Ishikawa (cell line): ENCODE results near the gene SMKR1.

ENCODE experiments used
- CEBPB ChIP-seq: IDR thresholded peaks from 2 replicates; pipeline ENCODE4 v1.6.1; 2012
- CREB1 ChIP-seq: IDR thresholded peaks from 2 replicates; pipeline ENCODE4 v1.6.1; 2012; ENCODE audit warnings: low read depth
- EGR1 ChIP-seq: IDR thresholded peaks from 2 replicates; pipeline ENCODE4 v1.6.1; 2012
- EP300 ChIP-seq: IDR thresholded peaks from 2 replicates; pipeline ENCODE4 v1.6.1; 2012; ENCODE audit warnings: borderline replicate concordance
- FOXM1 ChIP-seq: IDR thresholded peaks from 2 replicates; pipeline ENCODE4 v1.6.1; 2012; ENCODE audit warnings: low read depth, borderline replicate concordance
- NFIC ChIP-seq: IDR thresholded peaks from 2 replicates; pipeline ENCODE4 v1.6.1; 2012
- RAD21 ChIP-seq: IDR thresholded peaks from 2 replicates; pipeline ENCODE4 v1.6.1; 2012; ENCODE audit warnings: low read depth
- TAF1 ChIP-seq: IDR thresholded peaks from 2 replicates; pipeline ENCODE4 v1.6.1; 2012; ENCODE audit warnings: low read depth, mild to moderate bottlenecking
- TCF12 ChIP-seq: IDR thresholded peaks from 2 replicates; pipeline ENCODE4 v1.6.1; 2012; ENCODE audit warnings: low read depth
- TEAD4 ChIP-seq: IDR thresholded peaks from 2 replicates; pipeline ENCODE4 v1.6.1; 2012
- YY1 ChIP-seq: IDR thresholded peaks from 2 replicates; pipeline ENCODE4 v1.6.1; 2012; ENCODE audit warnings: low read depth
- ZBTB7A ChIP-seq: IDR thresholded peaks from 2 replicates; pipeline ENCODE4 v1.6.1; 2012; ENCODE audit warnings: low read depth
- TF ChIP-seq, protein P1 (sequence below): IDR thresholded peaks from 2 replicates; pipeline ENCODE4 v1.6.1; 2012
- TF ChIP-seq, protein P2 (sequence below): IDR thresholded peaks from 2 replicates; pipeline ENCODE4 v1.6.1; 2012
- TF ChIP-seq, protein P3 (sequence below): IDR thresholded peaks from 2 replicates; pipeline ENCODE4 v1.6.1; 2012; ENCODE audit warnings: low read depth, mild to moderate bottlenecking

SMKR1 gene

DNA sequence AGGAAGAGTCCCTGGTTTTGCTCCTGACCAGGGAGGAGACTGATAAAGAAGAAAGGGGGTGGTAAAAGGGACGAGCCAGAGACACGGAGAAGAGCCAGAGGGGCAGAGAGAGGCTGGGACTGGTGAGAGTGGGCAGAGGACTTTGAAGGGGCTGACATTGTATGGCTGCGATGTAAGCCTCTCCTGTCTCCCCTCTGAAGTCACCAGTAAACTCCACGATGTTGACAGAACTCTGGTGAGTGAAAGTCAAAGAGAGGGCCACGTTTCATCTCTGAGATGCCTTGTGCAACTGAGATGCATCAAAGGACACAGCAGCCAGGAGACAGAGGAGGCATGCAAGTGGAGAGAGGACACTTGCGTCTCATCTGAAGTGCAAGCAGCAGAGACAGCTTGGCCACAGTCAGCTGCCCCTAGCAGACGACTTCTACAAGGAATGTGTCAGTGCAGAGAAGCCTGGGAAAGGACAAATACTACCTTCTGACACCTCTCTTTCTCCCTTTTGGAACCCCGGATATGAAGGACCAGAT is 54.3 kb downstream of the SMKR1 start:
- no peak for TF ChIP-seq TEAD4
- no peak for TF ChIP-seq RAD21
- no peak for TF ChIP-seq CEBPB
- TF ChIP-seq YY1, result no peak
- TF ChIP-seq EP300, result no peak
- no peak for TF ChIP-seq CREB1
- TF ChIP-seq, protein P1, sequence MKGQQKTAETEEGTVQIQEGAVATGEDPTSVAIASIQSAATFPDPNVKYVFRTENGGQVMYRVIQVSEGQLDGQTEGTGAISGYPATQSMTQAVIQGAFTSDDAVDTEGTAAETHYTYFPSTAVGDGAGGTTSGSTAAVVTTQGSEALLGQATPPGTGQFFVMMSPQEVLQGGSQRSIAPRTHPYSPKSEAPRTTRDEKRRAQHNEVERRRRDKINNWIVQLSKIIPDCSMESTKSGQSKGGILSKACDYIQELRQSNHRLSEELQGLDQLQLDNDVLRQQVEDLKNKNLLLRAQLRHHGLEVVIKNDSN, result no peak
- TF ChIP-seq, protein P2, sequence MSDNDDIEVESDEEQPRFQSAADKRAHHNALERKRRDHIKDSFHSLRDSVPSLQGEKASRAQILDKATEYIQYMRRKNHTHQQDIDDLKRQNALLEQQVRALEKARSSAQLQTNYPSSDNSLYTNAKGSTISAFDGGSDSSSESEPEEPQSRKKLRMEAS, result no peak
- no peak for TF ChIP-seq ZBTB7A
- TF ChIP-seq, protein P3, sequence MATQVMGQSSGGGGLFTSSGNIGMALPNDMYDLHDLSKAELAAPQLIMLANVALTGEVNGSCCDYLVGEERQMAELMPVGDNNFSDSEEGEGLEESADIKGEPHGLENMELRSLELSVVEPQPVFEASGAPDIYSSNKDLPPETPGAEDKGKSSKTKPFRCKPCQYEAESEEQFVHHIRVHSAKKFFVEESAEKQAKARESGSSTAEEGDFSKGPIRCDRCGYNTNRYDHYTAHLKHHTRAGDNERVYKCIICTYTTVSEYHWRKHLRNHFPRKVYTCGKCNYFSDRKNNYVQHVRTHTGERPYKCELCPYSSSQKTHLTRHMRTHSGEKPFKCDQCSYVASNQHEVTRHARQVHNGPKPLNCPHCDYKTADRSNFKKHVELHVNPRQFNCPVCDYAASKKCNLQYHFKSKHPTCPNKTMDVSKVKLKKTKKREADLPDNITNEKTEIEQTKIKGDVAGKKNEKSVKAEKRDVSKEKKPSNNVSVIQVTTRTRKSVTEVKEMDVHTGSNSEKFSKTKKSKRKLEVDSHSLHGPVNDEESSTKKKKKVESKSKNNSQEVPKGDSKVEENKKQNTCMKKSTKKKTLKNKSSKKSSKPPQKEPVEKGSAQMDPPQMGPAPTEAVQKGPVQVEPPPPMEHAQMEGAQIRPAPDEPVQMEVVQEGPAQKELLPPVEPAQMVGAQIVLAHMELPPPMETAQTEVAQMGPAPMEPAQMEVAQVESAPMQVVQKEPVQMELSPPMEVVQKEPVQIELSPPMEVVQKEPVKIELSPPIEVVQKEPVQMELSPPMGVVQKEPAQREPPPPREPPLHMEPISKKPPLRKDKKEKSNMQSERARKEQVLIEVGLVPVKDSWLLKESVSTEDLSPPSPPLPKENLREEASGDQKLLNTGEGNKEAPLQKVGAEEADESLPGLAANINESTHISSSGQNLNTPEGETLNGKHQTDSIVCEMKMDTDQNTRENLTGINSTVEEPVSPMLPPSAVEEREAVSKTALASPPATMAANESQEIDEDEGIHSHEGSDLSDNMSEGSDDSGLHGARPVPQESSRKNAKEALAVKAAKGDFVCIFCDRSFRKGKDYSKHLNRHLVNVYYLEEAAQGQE, result no peak
- TF ChIP-seq TCF12, result no peak
- TF ChIP-seq FOXM1, result no peak
- TF ChIP-seq NFIC, result no peak
- no peak for TF ChIP-seq TAF1
- TF ChIP-seq EGR1, result no peak

DNA sequence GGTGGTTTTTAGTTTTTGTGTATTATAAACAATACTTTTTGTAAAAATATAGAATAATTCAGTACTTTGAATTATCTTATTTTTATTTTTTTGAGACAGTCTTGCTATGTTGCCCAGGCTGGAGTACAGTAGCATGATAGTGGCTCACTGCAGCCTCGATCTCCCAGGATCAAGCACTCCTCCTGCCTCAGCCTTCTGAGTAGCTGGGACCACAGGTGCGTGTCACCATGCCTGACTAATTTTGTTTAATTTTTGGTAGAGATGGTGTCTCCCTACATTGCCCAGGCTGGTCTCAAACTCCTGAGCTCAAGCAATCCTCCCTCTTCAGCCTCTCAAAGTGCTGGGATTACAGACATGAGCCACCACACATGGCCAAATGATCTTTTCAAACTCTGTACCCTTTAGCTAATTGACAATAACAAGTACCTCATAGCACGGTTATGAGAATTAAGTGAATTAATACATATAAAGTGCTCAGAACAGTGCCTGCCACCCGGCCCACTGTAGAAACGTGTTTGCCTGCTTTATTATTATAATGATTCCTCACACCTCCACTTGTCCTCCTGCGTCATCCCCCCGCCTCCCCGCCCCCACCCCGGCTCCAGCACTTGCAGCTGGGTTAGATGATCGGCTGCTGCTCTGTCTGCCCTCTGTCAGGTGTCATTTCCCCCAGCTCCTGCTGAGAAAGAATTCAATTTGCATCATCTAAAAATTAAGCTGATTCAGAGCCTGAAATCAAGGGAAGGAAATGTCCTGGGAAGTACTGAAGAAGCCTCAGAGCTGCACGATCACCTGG is 55.6 kb downstream of the SMKR1 start:
- TF ChIP-seq EP300, result no peak
- TF ChIP-seq TAF1, result no peak
- TF ChIP-seq ZBTB7A, result no peak
- no peak for TF ChIP-seq NFIC
- TF ChIP-seq, protein P1, result no peak
- TF ChIP-seq, protein P2, result no peak
- no peak for TF ChIP-seq EGR1

DNA sequence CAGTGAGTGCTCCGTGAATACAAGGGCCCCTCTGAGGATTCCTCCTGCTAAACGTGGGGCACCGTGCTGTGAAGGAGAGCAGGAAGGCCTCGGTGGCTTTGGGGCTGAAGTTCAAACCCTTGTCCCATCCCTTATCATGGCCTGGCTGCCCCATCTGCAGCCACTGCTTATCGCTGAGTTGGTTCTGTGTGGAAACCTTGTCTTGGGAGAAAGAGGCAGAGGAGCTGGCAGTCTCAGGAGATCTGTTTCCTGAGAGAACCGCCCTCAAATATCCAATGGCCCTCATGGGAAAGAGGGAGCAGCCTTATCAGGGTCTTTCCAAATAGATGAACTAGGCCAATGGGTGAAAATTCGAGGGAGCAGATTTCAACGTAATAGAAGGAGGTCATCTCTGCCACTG is 57.2 kb downstream of the SMKR1 start:
- TF ChIP-seq FOXM1 (no peak), ZBTB7A (no peak), TCF12 (no peak), TAF1 (no peak), EGR1 (no peak), TEAD4 (no peak), NFIC (no peak), EP300 (no peak), RAD21 (no peak), CEBPB (no peak)
- TF ChIP-seq, protein P2, result no peak
- TF ChIP-seq, protein P3, result no peak

DNA sequence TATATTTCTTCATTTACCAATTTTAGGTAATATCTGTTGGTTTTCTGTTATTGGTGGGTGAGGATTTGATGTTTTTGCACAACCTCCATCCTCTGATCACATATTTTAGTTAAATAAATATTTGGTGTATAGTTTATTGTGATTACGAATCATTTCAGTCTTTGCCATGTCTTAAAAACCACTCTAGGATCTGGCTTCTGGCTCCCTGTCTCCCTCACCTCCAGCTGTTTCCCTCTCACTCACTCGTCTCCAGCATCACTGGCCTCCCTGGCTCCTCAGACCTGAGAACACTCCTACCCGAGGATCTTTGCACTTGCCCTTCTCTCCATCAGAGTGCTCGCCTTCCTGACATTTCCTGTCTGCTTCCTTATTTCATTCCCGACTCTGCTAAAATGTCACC is 58.5 kb downstream of the SMKR1 start:
- TF ChIP-seq, protein P3, result no peak
- TF ChIP-seq CEBPB, result no peak
- no peak for TF ChIP-seq TEAD4
- no peak for TF ChIP-seq RAD21
- no peak for TF ChIP-seq TAF1
- TF ChIP-seq, protein P2, result no peak
- no peak for TF ChIP-seq EGR1
- TF ChIP-seq ZBTB7A, result no peak
